GM12801 (cell line): ENCODE measurements around the gene HIP1.

Source experiments
- CTCF ChIP-seq: IDR thresholded peaks from one replicate; pipeline ENCODE4 v1.5.1; 2011; ENCODE audit warnings: control low read depth; ENCODE audit not compliant: insufficient read length; ENCODE audit errors: extremely low read depth

HIP1 gene

GRCh38 chr7:75737856-75738603, 711 bp downstream of the HIP1 start:
- TF ChIP-seq CTCF, result no peak

GRCh38 chr7:75735581-75736350, 3.0 kb downstream of the HIP1 start:
- no peak for TF ChIP-seq CTCF

- TF ChIP-seq CTCF, result no peak
Observed at GRCh38 chr7:75734586-75735458, 3.9 kb downstream of the HIP1 start.

GRCh38 chr7:75732764-75733630, 5.7 kb downstream of the HIP1 start:
- TF ChIP-seq CTCF, result no peak

GRCh38 chr7:75732016-75732521, 6.7 kb downstream of the HIP1 start:
- TF ChIP-seq CTCF, result no peak

- no peak for TF ChIP-seq CTCF
Observed at GRCh38 chr7:75729851-75730274, 8.9 kb downstream of the HIP1 start.
